HG03139 (cell line): ENCODE results near the gene PLA2G4F.

Experiments used
- ATAC-seq: cut with Tn5 transposase; IDR thresholded peaks from one replicate; pipeline ENCODE4 v1.9.1; 2021; ENCODE audit not compliant: unreplicated experiment

PLA2G4F gene

DNA sequence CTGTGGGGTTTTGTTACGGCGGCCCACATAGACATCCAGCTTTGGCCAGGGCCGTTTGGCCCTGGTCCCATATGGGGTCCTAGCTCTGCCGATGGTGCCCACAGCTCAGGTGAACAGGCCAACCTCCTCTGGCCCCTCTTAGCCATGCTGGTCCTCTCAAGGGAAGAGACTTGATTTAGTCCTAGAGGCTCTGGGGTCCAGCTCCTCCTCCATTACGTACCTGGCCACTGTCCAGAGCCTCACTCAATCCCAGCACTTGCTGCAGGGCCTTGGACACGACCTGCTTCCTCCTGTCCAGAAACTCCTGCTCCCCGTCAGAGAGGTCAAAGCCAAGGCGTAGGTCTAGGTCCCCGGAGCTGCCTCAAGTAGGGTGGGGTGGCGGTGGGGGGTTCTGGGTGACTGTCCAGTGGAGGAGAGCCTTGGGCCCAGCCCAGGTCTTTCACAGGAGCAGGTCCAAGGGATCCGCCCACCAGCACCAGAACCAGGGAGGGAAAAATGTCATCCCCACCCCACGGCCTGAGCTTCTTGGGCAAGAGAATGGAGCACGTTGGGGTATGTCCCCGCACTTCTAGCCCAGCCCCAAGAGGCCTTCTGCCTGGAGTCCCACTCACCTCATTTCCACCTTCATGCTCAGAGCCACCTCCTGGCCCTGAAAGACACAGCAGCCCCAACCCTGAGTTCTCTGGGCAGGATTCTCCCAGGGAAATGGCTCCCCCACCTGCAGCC is 6.8 kb downstream of the PLA2G4F start:
- no peak for ATAC-seq

DNA sequence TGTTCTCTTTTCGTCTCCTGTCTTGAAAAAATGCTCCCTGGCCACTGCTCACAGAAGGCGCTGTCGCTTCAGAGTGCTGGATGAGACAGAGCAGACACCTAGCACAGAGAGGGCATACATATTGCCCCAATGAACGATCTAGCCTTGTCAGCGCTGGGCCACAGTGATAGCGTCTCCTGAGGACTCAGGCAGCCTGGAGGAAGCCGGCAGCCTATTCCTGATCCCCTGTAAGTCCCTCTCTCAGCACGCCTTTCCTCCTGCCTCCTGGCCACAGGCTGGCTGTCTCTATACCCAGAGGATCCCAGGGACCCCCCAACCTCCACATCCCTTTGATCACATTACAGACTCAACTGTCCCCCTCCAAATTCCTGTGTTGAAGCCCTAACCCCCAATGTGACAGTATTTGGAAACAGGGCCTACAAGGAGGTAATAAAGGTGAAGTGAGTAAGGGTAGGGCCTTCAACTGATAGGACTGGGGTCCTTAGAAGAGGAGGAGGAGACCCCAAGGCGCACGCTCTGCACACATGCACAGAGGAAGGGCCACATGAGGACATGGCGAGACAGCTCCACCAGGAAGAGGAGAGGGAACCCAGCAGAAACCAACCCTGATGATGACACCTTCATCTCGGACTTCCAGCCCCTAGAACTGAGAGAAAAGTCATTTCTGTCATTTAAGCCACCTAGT is 7.5 kb downstream of the PLA2G4F start:
- ATAC-seq = no peak

DNA sequence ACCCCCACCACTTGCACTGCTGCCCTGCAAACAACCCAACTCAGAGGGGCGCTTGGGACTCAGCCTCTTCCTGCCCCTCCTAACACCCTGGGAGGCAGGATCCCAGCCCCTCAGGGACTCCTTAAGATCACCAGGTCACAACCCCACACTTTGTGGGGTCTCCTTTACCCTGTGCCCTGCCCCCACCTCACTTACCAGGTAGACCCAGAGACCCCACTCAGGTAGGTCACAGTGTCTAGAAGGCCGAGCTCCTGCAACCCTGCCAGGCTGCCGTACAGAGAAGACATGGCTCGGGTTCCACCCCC is 9.1 kb downstream of the PLA2G4F start:
- ATAC-seq = no peak

DNA sequence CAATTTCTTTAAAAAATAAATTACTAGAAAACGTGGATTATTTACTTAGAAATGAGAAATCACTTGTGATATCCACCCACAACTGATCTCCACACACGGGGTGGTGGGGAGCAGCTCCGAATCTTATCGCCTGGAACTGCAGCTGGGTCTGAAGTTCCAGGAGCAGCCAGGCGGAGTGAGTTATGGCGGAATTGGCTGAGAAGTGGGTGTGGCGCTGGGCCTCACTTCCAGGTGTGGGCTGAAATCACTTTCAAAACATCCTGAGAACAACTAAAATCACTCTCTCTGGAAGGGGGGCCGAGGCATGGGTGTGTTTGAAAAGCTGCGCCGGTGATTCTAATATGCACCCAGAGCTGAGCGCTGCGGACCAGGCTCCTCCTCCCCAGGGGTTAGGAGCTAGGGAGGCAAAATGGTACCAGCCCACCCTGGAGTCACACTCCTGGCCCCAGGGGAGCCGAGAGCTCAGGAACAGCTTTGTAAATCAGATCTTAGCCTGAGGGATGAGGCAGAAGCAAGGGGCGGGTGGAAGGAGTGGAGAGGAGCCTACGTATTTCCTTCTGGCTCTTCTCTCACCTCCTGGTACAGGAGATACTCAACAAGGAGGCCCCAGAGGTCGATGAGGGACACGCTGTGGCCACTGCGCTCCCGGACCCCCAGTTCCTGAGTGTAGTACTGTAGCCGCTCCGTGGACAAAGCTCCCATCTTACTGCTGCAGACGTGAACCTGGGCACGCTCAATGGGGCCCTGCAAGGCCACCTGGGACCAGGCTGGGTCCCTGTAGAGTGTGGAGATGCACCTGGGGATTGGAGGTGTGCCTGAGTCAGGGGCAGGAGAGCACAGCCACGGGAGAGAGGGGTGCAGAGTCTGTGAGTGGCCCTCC is 9.6 kb downstream of the PLA2G4F start:
- ATAC-seq = no peak

DNA sequence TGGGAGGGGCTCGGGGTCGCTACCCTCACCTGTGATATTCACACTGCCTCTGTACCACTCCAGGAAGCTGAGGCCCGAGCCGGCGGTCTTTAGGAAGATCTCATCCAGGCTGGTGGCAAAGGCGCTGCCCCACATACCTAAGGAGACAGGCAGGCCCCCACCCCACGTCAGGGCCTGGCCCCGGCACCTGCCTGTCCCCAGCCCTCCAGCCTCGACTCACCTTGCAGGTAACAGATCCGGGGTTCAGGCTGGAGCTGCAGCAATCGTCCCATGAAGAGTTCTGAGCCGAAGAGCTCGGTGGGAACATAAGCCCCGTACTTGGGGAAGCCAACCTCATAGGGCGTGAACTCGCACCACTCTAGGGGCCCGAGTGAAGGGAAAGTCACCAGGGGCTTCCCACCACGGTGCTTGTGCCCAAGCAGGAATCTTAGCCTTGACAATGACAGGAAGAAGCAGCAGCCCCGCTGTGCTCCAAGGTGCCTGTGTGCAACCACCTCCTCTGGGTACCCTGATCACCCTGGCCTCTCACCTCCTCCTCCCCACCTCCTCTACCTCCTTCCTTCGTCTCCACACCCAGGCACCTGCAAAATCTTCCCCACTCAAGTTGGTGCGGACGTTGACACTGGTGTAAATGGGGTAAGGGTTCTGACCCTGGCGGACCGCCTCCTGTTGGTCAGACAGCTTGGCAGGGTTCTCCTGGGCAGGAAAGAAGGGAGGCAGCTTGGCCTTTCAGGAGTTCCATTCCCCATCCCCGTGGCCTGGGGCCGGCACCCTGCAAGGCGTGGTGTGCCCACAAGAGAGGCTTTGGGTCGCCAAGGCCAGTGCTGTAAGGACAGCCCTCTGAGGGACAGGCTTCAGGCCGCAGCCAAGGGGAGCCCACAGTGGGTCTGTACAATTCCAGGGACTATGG is 10.6 kb downstream of the PLA2G4F start:
- no peak for ATAC-seq

DNA sequence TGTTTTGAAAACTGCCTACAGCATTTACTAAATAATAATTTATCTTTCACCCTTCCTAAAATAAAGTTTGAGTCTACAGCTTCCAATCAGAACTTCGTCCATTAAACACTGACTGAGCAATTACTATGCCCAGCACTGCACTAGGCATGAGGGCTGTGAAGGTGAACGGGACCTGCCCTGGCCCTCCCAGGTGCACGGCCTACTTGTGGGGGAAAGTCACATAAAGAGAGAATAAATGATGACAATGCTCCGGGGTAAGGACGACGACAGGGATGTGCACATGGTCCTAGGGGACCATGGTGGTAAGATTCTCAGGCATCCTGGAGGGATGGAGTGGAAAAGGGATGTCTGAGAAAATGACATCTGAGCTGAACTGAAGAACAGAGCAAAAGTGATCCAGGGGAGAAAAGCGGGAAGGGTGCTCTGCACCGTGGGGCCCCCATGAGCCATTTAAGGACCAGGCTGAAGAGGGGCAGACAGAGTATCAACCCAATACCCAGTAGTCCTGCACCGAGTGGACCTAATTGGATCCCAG is 11.5 kb downstream of the PLA2G4F start:
- ATAC-seq = no peak

DNA sequence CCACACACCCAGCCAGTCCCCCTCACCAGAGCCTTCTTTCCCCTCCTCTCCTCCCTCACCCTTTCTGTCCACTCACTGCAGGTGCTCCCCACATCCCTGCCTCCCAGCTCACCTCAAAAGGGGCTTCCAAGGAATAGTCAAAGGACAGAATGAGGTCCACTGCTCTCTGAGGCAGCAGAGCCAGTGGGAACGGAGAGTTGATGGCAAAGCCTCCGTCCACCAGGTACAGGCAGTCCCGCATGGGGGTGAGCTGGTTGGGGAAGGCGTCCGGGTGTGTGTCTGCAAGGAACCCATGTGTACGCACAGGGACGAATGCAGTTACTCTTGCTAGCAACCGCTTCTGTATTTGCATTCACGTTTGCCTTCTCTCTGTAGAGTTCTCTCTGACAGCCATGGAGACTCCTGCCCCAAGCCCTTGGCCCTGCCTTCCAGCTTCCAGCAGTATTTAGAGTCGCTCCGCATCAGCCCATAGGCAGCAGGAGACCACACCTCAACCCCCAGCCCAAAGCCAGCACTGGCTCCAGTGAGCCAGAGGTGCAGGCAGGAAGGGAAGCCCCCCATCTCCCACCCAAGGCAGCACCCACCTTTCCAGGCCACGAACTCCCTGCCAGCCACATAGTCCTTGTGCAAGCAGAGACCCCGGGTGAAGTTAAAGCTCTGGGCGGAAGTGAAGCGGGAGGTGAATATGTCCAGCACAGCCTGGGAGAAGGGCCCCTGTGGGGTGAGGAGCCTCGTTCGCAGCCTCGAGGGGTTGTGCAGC is 12.4 kb downstream of the PLA2G4F start:
- ATAC-seq = no peak

DNA sequence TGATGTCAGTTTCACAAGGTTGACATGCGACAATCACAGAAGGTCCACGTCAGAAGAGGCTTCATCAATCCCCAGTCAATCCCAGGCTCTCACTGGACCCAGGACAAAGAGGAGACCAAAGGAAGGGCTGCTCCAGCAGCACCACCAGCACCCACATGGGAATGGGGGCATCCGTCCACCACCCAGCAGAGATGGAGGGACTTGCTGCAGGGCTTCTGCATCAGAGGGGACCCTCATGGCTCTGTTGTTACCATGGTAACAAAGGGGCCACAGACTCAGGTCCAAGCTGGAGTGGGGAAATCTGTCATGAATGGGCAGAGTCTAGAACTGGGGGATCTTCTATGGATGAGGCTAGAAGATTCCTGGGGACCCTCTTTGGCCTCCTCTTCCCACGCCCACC is 13.1 kb downstream of the PLA2G4F start:
- ATAC-seq = no peak

DNA sequence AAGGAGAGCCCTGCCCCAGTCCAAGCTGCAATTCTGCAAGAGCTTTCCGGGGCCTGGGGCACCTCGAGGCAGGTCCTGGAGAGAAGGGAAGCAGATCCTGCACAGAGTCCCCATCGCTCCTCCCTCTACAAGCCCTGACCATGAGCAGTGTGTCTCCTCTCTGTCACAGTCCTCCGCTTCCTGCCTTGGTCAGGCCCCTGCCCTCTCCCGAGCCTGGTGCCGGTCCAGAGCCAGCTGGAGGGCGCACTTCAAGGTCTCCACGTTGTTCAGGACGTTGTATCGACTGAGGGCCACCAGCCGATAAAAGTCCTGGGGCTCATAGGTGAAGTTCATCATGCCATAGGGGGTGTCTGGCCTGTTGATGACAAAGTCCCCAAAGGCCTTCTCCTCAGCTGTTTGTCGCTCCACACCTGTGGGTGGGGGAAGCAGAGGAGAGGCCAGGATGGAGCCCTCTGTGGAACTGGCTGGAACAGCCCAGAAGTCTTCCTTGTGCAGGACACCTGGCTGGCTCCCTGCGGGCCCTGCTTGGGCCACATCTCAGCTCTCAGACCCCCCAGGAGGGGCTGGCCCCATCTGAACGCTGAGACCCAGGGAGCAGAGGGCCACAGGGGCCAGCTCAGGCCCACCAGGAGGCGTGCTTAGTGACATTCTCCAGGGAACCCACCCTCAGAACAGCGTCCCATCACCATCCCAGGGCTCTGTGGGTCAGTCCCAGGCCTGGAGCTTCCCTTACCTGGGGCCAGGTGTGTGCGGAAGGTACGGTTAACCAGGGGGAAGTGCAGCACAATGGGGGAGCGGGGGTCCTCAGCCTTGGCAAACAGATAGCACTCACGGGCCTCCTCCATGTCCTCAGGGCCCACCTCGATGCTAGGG is 14.4 kb downstream of the PLA2G4F start:
- no peak for ATAC-seq

DNA sequence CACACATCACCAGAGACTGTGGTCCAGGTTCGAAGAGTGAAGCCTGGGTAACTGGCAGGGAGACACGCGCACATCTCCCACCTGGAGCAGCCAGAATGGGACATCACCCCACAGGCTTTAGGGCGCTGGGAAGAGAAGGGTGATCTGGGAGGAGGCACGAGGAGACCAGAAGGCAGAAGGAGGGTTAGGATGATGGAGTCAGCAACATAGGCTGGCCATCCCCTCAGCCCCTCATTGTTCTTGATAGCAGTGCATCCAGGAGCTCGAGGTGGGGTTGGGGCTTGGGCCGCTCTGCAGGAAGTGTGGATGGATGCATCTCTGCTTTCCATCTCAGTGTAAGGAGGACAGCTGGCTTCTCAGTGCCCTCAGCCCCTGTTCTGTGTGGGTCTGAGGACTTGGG is 15.2 kb downstream of the PLA2G4F start:
- no peak for ATAC-seq

DNA sequence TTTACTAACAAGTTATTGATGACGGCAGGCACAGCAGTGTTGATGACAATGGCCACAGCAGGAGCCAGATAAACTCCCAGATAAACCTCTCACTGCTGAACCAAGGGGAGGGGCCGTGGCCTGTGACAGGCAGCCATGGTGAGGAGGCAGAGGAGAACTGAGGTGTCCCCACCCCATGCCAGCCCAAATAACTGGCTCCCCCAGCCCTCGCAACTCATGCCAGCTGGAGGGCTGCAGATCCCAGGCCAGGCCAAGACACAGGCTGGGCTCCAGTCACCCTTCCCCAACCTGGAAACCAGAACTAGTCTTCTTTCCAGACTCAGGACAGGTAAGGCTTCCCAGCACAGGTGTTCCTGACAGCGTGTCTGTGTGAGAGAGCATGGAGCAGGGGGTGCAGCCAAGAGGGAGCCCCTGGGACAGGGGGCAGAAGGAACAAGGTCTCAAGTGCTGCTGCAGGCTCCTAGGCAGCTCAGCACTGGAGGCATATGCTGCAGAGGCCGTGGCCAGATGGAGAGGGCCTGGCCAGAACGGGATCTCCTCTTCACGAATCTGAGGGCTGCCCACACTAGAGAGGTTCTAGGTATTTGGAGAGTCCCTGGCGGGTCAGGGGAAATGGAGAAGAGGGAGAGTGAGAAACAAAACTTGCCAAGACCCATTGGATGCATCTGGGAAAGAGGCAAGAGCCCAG is 15.9 kb downstream of the PLA2G4F start:
- ATAC-seq = no peak

DNA sequence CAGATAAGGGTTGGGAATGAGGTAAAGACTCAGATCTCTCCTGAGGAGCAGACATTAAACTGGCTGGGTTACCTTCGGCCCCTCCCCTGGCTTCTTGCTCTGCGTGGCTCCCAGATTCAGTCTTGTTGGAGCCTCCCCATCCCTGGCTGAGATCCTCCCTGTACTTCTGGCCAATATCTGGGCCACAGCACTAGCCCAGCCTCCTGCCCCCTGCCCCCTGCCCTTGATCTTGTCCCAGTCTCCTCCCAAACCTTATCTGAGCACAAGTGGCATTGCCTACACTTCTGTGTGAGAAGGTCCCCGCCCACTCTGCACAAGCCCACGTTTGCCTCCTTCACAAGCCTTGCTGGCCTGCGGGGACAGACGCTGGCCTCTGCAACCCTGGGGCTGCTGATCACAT is 16.8 kb downstream of the PLA2G4F start:
- no peak for ATAC-seq

DNA sequence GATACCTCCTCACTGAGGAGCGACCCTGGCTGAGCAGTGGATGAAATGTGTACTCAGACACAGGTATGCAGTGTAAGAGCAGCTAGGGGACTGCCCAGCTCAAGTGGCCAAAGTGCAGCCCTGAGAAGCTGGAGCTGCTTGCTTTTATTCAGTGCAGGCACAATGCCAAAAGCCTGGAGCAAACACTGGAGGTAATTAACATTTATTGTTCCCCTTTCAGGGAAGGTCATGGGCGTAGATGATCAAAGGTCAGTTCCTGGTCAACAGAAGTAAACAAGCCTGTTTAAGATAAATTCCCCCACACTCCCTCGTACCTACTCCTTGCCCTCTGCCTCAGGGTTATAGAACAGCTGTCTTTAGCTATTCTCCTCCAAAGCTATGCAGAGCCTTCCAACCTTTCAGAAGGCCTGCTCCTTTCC is 17.5 kb downstream of the PLA2G4F start:
- ATAC-seq = no peak

DNA sequence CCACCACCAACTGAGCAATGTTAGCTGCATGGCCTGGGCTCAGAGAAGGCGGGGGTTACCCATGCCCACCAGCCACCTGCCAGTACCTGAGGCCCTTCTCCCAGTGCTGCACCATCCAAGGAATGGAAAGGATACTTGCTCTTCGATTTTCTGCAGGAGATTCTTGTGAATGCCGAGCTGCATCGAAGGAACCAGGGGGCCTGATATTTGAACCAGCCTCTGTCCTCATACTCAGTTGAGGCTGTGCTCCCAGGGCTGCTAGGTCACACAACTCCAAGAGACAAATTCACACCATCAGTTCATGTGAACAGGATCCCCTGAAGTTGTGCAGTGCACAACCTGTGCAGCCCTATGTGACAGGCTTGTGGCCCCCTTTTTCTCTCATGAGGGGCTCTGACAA is 18.0 kb downstream of the PLA2G4F start:
- ATAC-seq = no peak

DNA sequence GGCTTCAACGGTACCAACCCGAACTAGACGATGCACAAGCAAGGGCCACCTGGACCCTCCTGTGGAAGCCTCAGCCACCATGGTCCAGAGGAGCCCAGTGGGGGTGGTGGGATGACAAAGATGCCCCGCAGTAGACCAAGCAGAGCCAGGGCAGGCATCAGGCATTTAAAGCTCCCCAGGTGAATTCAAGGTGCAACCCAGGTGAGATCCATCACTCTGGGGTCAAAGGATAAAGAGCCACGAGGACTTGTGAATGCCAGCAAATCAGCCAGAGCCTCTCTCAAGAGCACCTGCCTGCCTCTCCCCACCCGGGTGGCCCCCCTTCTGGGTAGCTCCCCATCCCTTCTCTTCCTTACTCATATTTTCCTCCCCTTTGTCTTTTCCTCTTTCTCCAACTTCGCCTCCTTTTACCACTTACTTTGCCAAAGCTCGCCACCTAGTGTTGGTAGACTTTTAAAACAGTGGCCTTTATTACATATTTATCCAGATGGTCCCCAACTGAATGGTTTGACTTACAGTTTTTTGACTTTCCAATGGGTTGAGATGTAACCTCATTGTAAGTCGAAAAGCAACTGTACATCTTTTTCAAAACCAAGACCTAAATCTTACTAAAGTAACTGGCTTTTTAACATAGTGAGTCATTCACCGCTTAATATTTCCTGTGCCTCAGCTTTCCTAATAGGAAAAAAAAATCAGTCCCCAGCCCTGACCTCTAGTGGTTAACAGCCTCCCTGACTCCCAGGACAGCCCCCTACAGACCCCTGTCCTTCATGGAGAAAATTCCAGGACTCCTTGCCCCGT is 18.8 kb downstream of the PLA2G4F start:
- no peak for ATAC-seq

DNA sequence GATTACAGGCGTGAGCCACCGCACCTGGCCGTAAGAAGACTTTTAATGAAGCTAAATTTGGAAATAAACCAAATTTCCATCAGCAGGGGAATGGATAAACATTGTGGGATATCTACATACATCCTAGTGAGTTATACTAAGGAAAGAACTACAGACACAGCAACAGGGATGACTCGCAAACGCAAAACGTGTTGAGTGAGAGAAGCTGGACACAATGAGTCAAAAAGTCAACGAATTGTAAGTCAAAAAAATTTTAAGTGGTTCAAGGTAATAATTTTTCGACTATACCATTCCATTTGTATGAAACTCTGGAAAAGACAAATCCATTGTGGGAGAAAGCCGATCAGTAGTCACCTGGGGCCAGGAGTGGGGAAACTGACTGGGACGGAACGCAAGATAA is 19.9 kb downstream of the PLA2G4F start:
- ATAC-seq = no peak

DNA sequence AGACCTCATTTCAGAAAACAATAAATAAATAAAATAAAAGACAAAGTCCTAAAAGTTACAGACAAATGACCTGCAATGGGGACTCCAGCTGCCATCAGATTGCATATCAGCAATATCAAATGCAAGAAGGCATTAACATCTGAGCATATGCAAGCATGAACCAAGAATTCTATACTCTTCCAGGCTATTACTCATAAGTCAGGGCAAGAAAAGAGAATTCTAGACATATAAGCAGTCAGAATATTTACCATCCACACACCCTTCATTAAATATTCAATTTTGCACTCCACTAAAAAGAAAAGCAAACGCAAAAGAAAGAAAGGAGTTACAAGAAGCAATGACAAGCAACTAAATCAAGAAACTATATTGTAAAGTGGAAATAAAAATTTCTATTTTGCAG is 21.1 kb downstream of the PLA2G4F start:
- ATAC-seq = no peak
